ENCODE measurements around the gene ANKRD9. TPM values are rescaled to one million over a fixed set of nuclear protein-coding genes. Genes with fewer than 3 reads are reported as not detected.

The ANKRD9 gene
- total and polyA plus RNA-seq, 9 of the 15 experiments (the other 6 are each of a cell fraction or from before 2014, with no cell fraction given): 0.04 to 32.9 (median 5.3) TPM

DNA sequence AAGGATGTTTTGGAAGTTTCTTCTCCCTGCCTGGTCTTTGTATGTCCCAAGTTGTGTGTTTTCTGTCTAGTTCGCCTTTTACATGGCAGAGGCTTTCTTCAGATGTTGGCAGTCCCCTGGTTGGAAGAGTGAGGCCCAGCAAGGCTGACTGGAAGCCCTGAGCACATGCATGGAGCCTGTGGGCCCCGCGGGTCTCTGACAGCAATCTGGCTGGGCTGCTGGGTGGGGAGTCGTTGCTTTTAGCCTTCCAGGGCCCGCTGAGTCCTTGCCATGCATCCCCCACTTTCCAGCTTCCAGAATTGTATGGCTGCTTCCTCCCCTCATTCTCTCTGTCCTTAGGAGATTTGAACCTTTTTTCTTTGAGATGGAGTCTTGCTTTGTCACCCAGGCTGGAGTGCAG is 25.3 kb downstream of the ANKRD9 start:
- WGBS (ENCODE audit: insufficient coverage, low coverage, missing lambda C conversion rate): 29% methylated on average over 3 of the region's 5 CpGs
- H3K27ac ChIP-seq (ENCODE audit: extremely low read depth, low read depth, low read length): no peak overlapping the region
- no peak overlapping the region for H3K4me3 ChIP-seq
- no peak overlapping the region for H3K9ac ChIP-seq (ENCODE audit: insufficient read depth in 1 of 2, low read depth in 2 of 2, low read length in 2 of 2)
- no peak for FAIRE-seq
- H3K4me2 ChIP-seq (ENCODE audit: insufficient read depth, low read length): no peak overlapping the region
- DNase-seq (ENCODE audit: extremely low read depth in 1 of 4, low spot score in 3 of 4): no peak
- no peaks in the 10 kb centered on the region for H3K27me3 ChIP-seq (ENCODE audit: control insufficient read depth in 2 of 2, insufficient read depth in 2 of 2, low read length in 2 of 2)
- intact Hi-C loops (cut with micrococcal nuclease) (no loop called here), in situ Hi-C loops (cut with MboI) (no loop called here)
- no TSS peak for BruUV-seq (replicated peaks)
- no peaks in the 10 kb centered on the region for H3K79me2 ChIP-seq (ENCODE audit: control insufficient read depth, insufficient read depth, low read length)
- ChIA-PET CTCF (ENCODE audit: low intra/inter-chr PET ratio) (no interaction called here), POLR2A (interaction anchor here (0.6 to 2.9 kb wide), 3 partner anchors 17 to 93 kb away, joined by 3 to 10 read pairs (median 3); no protein-coding TSS in a partner anchor)
- H4K20me1 ChIP-seq (replicated peaks; ENCODE audit: control insufficient read depth, insufficient read depth, low read length): no peaks in the 10 kb centered on the region
- no peaks in the 10 kb centered on the region; the same call in 1 of the 2 replicates for H3K9me3 ChIP-seq (replicated peaks; ENCODE audit: control insufficient read depth, insufficient read depth, low read depth, low read length)
- no peaks in the 10 kb centered on the region for H3K36me3 ChIP-seq (ENCODE audit: control insufficient read depth, insufficient read depth, low read length)
- no peak for ATAC-seq
- H3K9me1 ChIP-seq (ENCODE audit: control insufficient read depth, insufficient read depth, low read length): no peaks in the 10 kb centered on the region
- H2AFZ ChIP-seq (ENCODE audit: low read depth, low read length): no peak overlapping the region
- peaks cover 0 to 2% of the 10 kb centered on the region in 2 experiments; a peak in 2 of 5 replicates for H3K4me1 ChIP-seq (replicated peaks in 1 of 2; ENCODE audit: control insufficient read depth in 2 of 2, insufficient read depth in 2 of 2, low read length in 2 of 2)
- TF ChIP-seq NFIX (CRISPR knock-in tag; IDR thresholded peaks at IDR 0.05; ENCODE audit: low read depth) (no peak), POLR2G (IDR thresholded peaks at IDR 0.05; ENCODE audit: low read depth, low read length) (no peak), CBFB (CRISPR knock-in tag; IDR thresholded peaks at IDR 0.05) (no peak), PRPF4 (IDR thresholded peaks at IDR 0.05; ENCODE audit: insufficient read depth, low read depth, low read length, poor library complexity, severe bottlenecking) (no peak), IRF2 (CRISPR knock-in tag; IDR thresholded peaks at IDR 0.05) (no peak), ZNF165 (CRISPR knock-in tag; IDR thresholded peaks at IDR 0.05; ENCODE audit: borderline replicate concordance) (no peak), CC2D1A (IDR thresholded peaks at IDR 0.05) (no peak), HDGF (IDR thresholded peaks at IDR 0.05) (no peak), SRSF1 (IDR thresholded peaks at IDR 0.05; ENCODE audit: low read depth, low read length) (no peak), EWSR1 (IDR thresholded peaks at IDR 0.05; ENCODE audit: borderline replicate concordance, low read depth, partially characterized antibody) (no peak)
- TF ChIP-seq, protein P1, sequence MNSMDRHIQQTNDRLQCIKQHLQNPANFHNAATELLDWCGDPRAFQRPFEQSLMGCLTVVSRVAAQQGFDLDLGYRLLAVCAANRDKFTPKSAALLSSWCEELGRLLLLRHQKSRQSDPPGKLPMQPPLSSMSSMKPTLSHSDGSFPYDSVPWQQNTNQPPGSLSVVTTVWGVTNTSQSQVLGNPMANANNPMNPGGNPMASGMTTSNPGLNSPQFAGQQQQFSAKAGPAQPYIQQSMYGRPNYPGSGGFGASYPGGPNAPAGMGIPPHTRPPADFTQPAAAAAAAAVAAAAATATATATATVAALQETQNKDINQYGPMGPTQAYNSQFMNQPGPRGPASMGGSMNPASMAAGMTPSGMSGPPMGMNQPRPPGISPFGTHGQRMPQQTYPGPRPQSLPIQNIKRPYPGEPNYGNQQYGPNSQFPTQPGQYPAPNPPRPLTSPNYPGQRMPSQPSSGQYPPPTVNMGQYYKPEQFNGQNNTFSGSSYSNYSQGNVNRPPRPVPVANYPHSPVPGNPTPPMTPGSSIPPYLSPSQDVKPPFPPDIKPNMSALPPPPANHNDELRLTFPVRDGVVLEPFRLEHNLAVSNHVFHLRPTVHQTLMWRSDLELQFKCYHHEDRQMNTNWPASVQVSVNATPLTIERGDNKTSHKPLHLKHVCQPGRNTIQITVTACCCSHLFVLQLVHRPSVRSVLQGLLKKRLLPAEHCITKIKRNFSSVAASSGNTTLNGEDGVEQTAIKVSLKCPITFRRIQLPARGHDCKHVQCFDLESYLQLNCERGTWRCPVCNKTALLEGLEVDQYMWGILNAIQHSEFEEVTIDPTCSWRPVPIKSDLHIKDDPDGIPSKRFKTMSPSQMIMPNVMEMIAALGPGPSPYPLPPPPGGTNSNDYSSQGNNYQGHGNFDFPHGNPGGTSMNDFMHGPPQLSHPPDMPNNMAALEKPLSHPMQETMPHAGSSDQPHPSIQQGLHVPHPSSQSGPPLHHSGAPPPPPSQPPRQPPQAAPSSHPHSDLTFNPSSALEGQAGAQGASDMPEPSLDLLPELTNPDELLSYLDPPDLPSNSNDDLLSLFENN (IDR thresholded peaks at IDR 0.05; ENCODE audit: low read depth in 2 of 2, low read length in 2 of 2): no peak
- TF ChIP-seq, protein P2, sequence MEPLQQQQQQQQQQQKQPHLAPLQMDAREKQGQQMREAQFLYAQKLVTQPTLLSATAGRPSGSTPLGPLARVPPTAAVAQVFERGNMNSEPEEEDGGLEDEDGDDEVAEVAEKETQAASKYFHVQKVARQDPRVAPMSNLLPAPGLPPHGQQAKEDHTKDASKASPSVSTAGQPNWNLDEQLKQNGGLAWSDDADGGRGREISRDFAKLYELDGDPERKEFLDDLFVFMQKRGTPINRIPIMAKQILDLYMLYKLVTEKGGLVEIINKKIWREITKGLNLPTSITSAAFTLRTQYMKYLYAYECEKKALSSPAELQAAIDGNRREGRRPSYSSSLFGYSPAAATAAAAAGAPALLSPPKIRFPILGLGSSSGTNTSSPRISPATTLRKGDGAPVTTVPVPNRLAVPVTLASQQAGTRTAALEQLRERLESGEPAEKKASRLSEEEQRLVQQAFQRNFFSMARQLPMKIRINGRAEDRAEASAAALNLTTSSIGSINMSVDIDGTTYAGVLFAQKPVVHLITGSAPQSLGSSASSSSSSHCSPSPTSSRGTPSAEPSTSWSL (CRISPR knock-in tag; IDR thresholded peaks at IDR 0.05; ENCODE audit: borderline replicate concordance): no peak
- TF ChIP-seq, protein P3, sequence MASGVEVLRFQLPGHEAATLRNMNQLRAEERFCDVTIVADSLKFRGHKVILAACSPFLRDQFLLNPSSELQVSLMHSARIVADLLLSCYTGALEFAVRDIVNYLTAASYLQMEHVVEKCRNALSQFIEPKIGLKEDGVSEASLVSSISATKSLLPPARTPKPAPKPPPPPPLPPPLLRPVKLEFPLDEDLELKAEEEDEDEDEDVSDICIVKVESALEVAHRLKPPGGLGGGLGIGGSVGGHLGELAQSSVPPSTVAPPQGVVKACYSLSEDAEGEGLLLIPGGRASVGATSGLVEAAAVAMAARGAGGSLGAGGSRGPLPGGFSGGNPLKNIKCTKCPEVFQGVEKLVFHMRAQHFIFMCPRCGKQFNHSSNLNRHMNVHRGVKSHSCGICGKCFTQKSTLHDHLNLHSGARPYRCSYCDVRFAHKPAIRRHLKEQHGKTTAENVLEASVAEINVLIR (CRISPR knock-in tag; IDR thresholded peaks at IDR 0.05): no peak
- TF ChIP-seq, protein P4, sequence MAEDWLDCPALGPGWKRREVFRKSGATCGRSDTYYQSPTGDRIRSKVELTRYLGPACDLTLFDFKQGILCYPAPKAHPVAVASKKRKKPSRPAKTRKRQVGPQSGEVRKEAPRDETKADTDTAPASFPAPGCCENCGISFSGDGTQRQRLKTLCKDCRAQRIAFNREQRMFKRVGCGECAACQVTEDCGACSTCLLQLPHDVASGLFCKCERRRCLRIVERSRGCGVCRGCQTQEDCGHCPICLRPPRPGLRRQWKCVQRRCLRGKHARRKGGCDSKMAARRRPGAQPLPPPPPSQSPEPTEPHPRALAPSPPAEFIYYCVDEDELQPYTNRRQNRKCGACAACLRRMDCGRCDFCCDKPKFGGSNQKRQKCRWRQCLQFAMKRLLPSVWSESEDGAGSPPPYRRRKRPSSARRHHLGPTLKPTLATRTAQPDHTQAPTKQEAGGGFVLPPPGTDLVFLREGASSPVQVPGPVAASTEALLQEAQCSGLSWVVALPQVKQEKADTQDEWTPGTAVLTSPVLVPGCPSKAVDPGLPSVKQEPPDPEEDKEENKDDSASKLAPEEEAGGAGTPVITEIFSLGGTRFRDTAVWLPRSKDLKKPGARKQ (CRISPR knock-in tag; IDR thresholded peaks at IDR 0.05): no peak
